Aorta (tissue), 5 donors: ENCODE measurements around the gene CD4. TPM values are rescaled to one million over a fixed set of nuclear protein-coding genes. Genes with fewer than 3 reads are reported as not detected.

ENCODE experiments used
- ATAC-seq: fragments of 200-7000 bp; cut with Tn5 transposase; one replicate; pipeline ENCODE4 v1.9.1; 2022; ENCODE audit warnings: moderate library complexity; ENCODE audit not compliant: low FRiP score
- DNase-seq, 2 donors: peaks; one replicate each; pipeline ENCODE4 v3.0.0-alpha.2; 2020
- H3K27ac ChIP-seq, 2 donors: one replicate each; pipeline ENCODE4 v1.5.1; 2013; ENCODE audit warnings: low read length in 2 of 2, mild to moderate bottlenecking in 2 of 2, moderate library complexity in 2 of 2, control low read depth in 1 of 2, inconsistent platforms in 1 of 2, low read depth in 1 of 2
- H3K27me3 ChIP-seq, 2 donors: one replicate each; pipeline ENCODE4 v1.6.1; 2013; ENCODE audit warnings: control low read depth in 1 of 2, low read length in 1 of 2, mild to moderate bottlenecking in 1 of 2, moderate library complexity in 1 of 2; ENCODE audit not compliant: insufficient read depth in 2 of 2, control insufficient read depth in 1 of 2
- H3K36me3 ChIP-seq, 2 donors: one replicate each; pipeline ENCODE4 v1.6.1; 2013; ENCODE audit warnings: control low read depth in 1 of 2, low read length in 1 of 2, mild to moderate bottlenecking in 1 of 2; ENCODE audit not compliant: insufficient read depth in 2 of 2, control insufficient read depth in 1 of 2
- H3K4me1 ChIP-seq, 2 donors: one replicate each; pipeline ENCODE4 v1.6.1; 2013; ENCODE audit warnings: low read length in 2 of 2, control low read depth in 1 of 2, mild to moderate bottlenecking in 1 of 2, moderate library complexity in 1 of 2; ENCODE audit not compliant: insufficient read depth in 2 of 2, control insufficient read depth in 1 of 2
- H3K4me3 ChIP-seq, 2 donors: one replicate each; pipeline ENCODE4 v1.5.1; 2013; ENCODE audit warnings: low read length in 2 of 2, control low read depth in 1 of 2, mild to moderate bottlenecking in 1 of 2
- H3K9me3 ChIP-seq: one replicate; pipeline ENCODE4 v1.6.1; 2013; ENCODE audit warnings: mild to moderate bottlenecking, low read length; ENCODE audit not compliant: control insufficient read depth
- WGBS, 2 donors: extraction: QIAGEN DNeasy Blood & Tissue Kit; methylation state at CpG; one replicate each; pipeline ENCODE4 v1.1.7; 2013; 5-methylcytosine and 5-hydroxymethylcytosine counted together
- intact Hi-C, 2 donors: fragments of 100-400 bp; cut with DNase I; formaldehyde crosslinking; loops; one replicate each; pipeline versions ENCODE4 v1.14.2 to v1.15.0; 2022
- polyA plus RNA-seq, 2 donors: library from polyadenylated mRNA; stranded (reverse); fragments of 200-250 nt; gene quantifications; one replicate each; pipeline ENCODE4 v1.2.3, GENCODE V29; 2013
- total RNA-seq, 2 donors: library from RNA; stranded (reverse); fragmentation: NEBNext Ultra II Directional; extraction: Animal tissue kit (Norgen Biotek cat#: 25700); gene quantifications; one replicate each; pipeline ENCODE4 v1.2.1, GENCODE V29; 2021
- donor health status: healthy with polysubstance abuse.
- donor health status: Bipolar disorder and iron deficiency.
- donor health status: DM: no; HTN: no; CAD: no.
- donor health status: DM: no; HTN: no; CAD: no.
- donor health status: DM: yes; HTN: yes; CAD: no.

Gene CD4
- total and polyA plus RNA-seq, 4 donors: 2.1 to 40.6 (median 17.2) TPM

DNA sequence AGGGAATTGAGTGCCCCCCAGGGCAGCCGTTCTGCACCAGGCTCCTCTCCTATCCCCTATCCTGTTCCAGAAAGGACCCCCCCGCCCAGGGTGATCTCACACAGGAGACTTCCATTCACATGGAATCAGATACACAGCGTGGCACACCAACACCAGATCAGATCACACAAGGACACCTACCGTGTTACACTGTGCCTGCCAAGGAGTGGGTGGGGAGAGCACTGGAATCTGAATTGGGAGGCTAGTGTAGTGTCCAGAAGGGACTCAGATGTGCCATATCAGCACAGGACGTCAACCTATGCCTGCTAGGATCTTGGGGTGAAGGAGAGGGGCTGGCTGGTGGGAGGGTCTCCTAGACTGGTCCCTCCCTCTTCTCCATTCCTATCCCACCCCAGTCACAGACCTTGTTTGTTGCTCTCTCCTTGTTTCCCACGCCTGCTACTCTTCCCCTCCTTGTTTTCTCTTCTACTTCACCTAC, 20.9 kb upstream of the CD4 start:
- Histone ChIP-seq H3K4me1 (no peaks in the 10 kb centered on the region), H3K4me3 (peak overlapping the region in 1 of 2 donors; percentile 94), H3K27me3 (no peaks in the 10 kb centered on the region), H3K9me3 (no peaks in the 10 kb centered on the region), H3K27ac (peak overlapping the region in 1 of 2 donors; percentile 21), H3K36me3 (peaks cover 0 to 5% of the 10 kb centered on the region in 2 donors)
- 7 to 14% methylated on average over 6 of the region's 6 CpGs for WGBS, 2 donors
- no peak for DNase-seq
- intact Hi-C loops: loop anchor here in 1 of 2 donors (5.0 kb wide), 2 partner anchors 104 to 161 kb away; partner anchors contain the start of genes CHD4 and SPSB2
- ATAC-seq: no peak

DNA sequence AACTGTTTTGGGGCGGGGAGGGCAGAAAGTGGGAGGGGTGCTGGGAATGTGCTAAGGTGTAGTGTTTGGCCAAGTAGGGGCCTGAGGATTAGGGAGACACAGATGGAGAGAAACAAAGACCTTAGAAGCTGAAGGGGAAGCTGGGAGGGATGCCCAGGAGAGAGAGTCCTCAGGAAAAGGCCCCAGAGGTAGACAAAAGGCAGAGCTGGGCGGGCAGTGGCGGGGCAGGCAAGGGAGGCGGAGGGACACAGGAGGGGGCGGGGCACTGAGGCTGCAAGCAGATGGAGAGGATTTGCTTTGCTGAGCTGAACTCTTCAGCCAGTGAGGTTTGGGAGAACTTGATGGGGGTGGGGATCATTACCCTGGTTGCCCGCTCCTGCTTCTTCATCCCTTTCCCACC, 20.3 kb upstream of the CD4 start:
- H3K36me3 ChIP-seq: peaks cover 0 to 5% of the 10 kb centered on the region in 2 donors
- 25 to 35% methylated on average over 6 of the region's 6 CpGs for WGBS, 2 donors
- H3K27me3 ChIP-seq: no peaks in the 10 kb centered on the region
- no peaks in the 10 kb centered on the region for H3K4me1 ChIP-seq
- H3K4me3 ChIP-seq: no peak overlapping the region
- ATAC-seq (no peak), DNase-seq (peak in 1 of 2 donors; percentile 86)
- intact Hi-C loops: loop anchor here in 1 of 2 donors (5.0 kb wide), 2 partner anchors 103 to 162 kb away; partner anchors contain the start of genes CHD4 and SPSB2
- no peaks in the 10 kb centered on the region for H3K9me3 ChIP-seq
- no peak overlapping the region for H3K27ac ChIP-seq

DNA sequence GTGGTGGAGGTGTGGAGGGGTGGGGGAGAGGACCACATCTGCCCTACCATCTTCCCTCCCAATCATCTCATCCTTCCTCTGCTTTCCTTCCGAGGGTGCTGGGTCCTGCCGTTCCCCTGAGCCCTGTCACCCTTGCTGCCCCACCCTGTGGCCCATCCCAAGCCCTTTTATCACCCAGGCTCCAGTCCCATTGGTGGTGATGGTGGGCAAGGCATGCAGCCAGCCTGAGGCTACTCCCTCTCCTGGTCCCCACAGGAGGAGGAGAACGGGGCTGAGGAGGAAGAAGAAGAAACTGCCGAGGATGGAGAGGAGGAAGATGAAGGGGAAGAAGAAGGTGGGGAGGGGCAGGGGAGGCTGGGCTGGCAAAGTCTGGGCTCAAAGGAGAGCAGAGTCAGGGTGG, 19.7 kb upstream of the CD4 start:
- DNase-seq: no peak
- Histone ChIP-seq H3K4me3 (no peak overlapping the region), H3K27me3 (no peaks in the 10 kb centered on the region), H3K9me3 (no peaks in the 10 kb centered on the region), H3K36me3 (peaks cover 0 to 5% of the 10 kb centered on the region in 2 donors), H3K4me1 (no peaks in the 10 kb centered on the region), H3K27ac (no peak overlapping the region)
- WGBS, 2 donors: 38 to 52% methylated on average over 4 of the region's 4 CpGs
- intact Hi-C loops: loop anchor here (5.0 to 10.0 kb wide), 3 partner anchors 103 to 162 kb away; partner anchors contain the start of genes CHD4 (in 1 of the 2) and SPSB2 (in 1 of the 2)
- ATAC-seq: no peak

GRCh38 chr12:6770094-6770493, 19.2 kb upstream of the CD4 start:
- DNase-seq (no peak), ATAC-seq (no peak)
- intact Hi-C loops: loop anchor here in 1 of 2 donors (10.0 kb wide), 1 partner anchor 155 kb away; no protein-coding TSS in a partner anchor
- Histone ChIP-seq H3K4me1 (no peaks in the 10 kb centered on the region), H3K9me3 (no peaks in the 10 kb centered on the region), H3K4me3 (no peak overlapping the region), H3K27me3 (no peaks in the 10 kb centered on the region), H3K27ac (no peak overlapping the region), H3K36me3 (peaks cover 0 to 5% of the 10 kb centered on the region in 2 donors)
- 78 to 87% methylated on average over 12 of the region's 12 CpGs for whole genome bisulfite sequencing, 2 donors

GRCh38 chr12:6770600-6770999, 18.7 kb upstream of the CD4 start:
- DNase-seq: no peak
- intact Hi-C loops: loop anchor here in 1 of 2 donors (10.0 kb wide), 1 partner anchor 156 kb away; no protein-coding TSS in a partner anchor
- Histone ChIP-seq H3K27me3 (no peaks in the 10 kb centered on the region), H3K4me1 (no peaks in the 10 kb centered on the region), H3K27ac (no peak overlapping the region), H3K9me3 (no peaks in the 10 kb centered on the region), H3K36me3 (peaks cover 0 to 5% of the 10 kb centered on the region in 2 donors), H3K4me3 (no peak overlapping the region)
- no peak for ATAC-seq
- 79 to 81% methylated on average over 10 of the region's 10 CpGs for WGBS, 2 donors

DNA sequence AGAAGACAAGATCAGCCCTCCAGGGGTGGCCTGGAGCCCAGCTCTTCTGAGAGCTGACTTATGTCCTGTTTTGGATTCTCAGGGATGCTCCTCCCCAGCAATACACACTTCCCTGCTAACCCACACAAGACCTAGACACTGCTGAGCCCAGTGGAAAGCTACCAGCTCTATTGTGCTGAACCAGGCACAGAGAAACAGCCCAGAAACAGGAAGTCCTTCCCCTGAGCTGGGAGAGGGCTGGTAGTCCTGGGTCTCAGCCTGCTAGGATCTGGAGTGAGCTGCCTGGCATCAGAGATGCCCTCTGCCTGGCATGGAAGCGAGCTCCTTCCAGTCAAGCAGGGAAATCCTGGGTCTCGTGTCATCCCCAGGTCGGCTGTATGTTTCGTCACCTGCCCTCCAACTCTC, 18.2 kb upstream of the CD4 start:
- Histone ChIP-seq H3K36me3 (peaks cover 0 to 5% of the 10 kb centered on the region in 2 donors), H3K9me3 (no peaks in the 10 kb centered on the region), H3K27me3 (no peaks in the 10 kb centered on the region), H3K4me1 (no peaks in the 10 kb centered on the region), H3K27ac (no peak overlapping the region), H3K4me3 (no peak overlapping the region)
- intact Hi-C loops: loop anchor here in 1 of 2 donors (10.0 kb wide), 1 partner anchor 156 kb away; no protein-coding TSS in a partner anchor
- 85 to 88% methylated on average over 4 of the region's 4 CpGs for WGBS, 2 donors
- DNase-seq (peak in 1 of 2 donors; percentile 82), ATAC-seq (no peak)

DNA sequence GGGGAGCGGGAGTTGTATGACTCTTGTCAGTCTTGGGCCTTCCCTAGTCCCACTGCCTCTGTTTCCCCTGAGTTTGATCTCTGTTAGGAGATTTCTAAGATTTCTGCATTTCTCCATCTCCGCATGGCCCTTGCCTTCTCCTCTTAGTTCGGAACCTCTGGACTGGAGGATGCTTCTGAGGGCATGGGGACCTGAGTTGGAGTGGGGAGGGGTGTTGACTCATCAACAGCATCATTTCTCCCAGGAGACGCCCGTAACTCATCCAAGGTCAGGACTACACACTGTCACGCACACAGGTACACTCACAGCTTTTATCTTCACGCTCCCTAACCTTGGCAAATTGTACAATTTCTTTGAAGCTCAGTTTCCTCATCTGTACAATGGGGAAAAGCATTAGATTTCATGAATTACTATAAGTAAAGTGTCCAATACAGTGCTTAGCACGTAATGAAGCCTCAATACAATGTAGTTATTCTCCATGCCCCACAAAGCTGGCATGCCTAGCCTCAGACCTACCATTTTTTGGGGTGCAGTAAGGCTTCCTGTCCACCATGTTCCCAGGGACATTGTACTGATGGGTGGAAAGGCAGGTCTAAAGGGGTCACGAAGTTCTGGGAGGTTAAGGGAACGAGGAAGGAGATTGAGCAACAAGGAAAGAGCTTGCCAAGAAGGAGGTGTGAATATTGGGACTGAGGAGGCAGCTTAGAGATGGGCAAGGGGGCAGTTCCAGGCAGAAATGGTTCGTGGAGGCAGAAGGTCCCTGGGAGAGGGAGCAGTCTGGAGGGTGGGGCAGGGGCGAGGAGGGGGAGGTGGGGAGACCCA, 17.6 kb upstream of the CD4 start:
- no peak for DNase-seq
- H3K27ac ChIP-seq: no peak overlapping the region
- 75 to 76% methylated on average over 12 of the region's 12 CpGs for WGBS, 2 donors

DNA sequence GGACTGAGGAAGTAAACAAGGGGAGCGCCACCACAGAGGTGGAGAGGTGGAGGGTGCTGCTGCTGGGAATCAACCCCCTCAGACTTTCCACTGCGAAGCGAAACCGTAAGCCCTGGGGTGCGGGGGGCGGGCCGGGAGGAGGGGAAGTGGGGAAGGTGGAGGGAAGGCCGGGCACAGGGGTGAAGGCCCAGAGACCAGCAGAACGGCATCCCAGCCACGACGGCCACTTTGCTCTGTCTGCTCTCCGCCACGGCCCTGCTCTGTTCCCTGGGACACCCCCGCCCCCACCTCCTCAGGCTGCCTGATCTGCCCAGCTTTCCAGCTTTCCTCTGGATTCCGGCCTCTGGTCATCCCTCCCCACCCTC, 17.0 kb upstream of the CD4 start, which contains the start of gene LAG3:
TSS of gene LAG3 (plus strand) at position 190 of the 365 bp plus-strand sequence. CDS start 333 bp downstream, outside the sequence.
- Histone ChIP-seq H3K36me3 (peaks cover 0 to 5% of the 10 kb centered on the region in 2 donors), H3K4me3 (no peak within 1 kb of the TSS), H3K4me1 (no peaks in the 10 kb centered on the region), H3K27me3 (no peaks in the 10 kb centered on the region), H3K9me3 (no peaks in the 10 kb centered on the region), H3K27ac (no peak within 1 kb of the TSS)
- 56 to 58% methylated on average over 10 to 15 of the region's 15 CpGs for WGBS, 2 donors
- intact Hi-C loops: loop anchor here in 1 of 2 donors (10.0 kb wide), 1 partner anchor 158 kb away; no protein-coding TSS in a partner anchor
- no peak for ATAC-seq
- peak in 1 of 2 donors; percentile 46 for DNase-seq

More for the DNA sequence above, 17.6 kb upstream of the CD4 start:
- H3K27me3 ChIP-seq: no peaks in the 10 kb centered on the region
- intact Hi-C loops: loop anchor here in 1 of 2 donors (10.0 kb wide), 1 partner anchor 157 kb away; no protein-coding TSS in a partner anchor
- no peaks in the 10 kb centered on the region for H3K4me1 ChIP-seq
- no peak for ATAC-seq
- H3K36me3 ChIP-seq: peaks cover 0 to 5% of the 10 kb centered on the region in 2 donors
- no peak overlapping the region for H3K4me3 ChIP-seq
- H3K9me3 ChIP-seq: no peaks in the 10 kb centered on the region
